ENCODE data around the gene UBR2.
"Not testable (repeated sequence)": the region's sequence is repeated elsewhere in the genome, so short reads cannot be mapped to it uniquely, and the experiment has no call there.

Gene UBR2

GRCh38 chr6:42696526-42697267 is 132.9 kb downstream of the UBR2 start:
- no peak for DNase-seq

GRCh38 chr6:42697268-42697655 is 133.4 kb downstream of the UBR2 start:
- no peak for DNase-seq

- DNase-seq, result no peak
Observed at GRCh38 chr6:42698217-42698616, 134.4 kb downstream of the UBR2 start.

- DNase-seq, result no peak
Observed at GRCh38 chr6:42702200-42702599, 138.4 kb downstream of the UBR2 start.

GRCh38 chr6:42702786-42703185 is 139.0 kb downstream of the UBR2 start:
- not testable (repeated sequence) for DNase-seq

- no peak for DNase-seq
Observed at GRCh38 chr6:42704251-42704936, 140.6 kb downstream of the UBR2 start.

GRCh38 chr6:42704937-42705374 is 141.1 kb downstream of the UBR2 start:
- DNase-seq, result no peak

GRCh38 chr6:42707595-42707994 is 143.8 kb downstream of the UBR2 start:
- DNase-seq, result no peak

GRCh38 chr6:42708096-42708495 is 144.3 kb downstream of the UBR2 start:
- DNase-seq, result no peak

- no peak for DNase-seq
Observed at GRCh38 chr6:42709871-42710270, 146.0 kb downstream of the UBR2 start.

- no peak for DNase-seq
Observed at GRCh38 chr6:42710316-42710715, 146.5 kb downstream of the UBR2 start.

GRCh38 chr6:42711930-42712329 is 148.1 kb downstream of the UBR2 start:
- no peak for DNase-seq

GRCh38 chr6:42714098-42714761 is 150.4 kb downstream of the UBR2 start:
- DNase-seq, result no peak

- no peak for DNase-seq
Observed at GRCh38 chr6:42715871-42716270, 152.0 kb downstream of the UBR2 start.

- DNase-seq, result no peak
Observed at GRCh38 chr6:42720739-42721138, 156.9 kb downstream of the UBR2 start.

- no peak for DNase-seq
Observed at GRCh38 chr6:42722497-42722896, 158.7 kb downstream of the UBR2 start, which contains the start of gene PRPH2. Gene PRPH2, minus strand, starts transcription at chr6:42722597. Its CDS starts 263 bp downstream, at chr6:42722334.

- DNase-seq, result no peak
Observed at GRCh38 chr6:42724825-42725224, 161.0 kb downstream of the UBR2 start.

- no peak for DNase-seq
Observed at GRCh38 chr6:42726026-42726425, 162.2 kb downstream of the UBR2 start.

- peak; percentile 71 for DNase-seq
Observed at GRCh38 chr6:42726485-42727086, 162.8 kb downstream of the UBR2 start.

GRCh38 chr6:42727087-42727611 is 163.3 kb downstream of the UBR2 start:
- DNase-seq, result peak; percentile 5

GRCh38 chr6:42727627-42728026 is 163.8 kb downstream of the UBR2 start:
- DNase-seq, result no peak

GRCh38 chr6:42729731-42730130 is 165.9 kb downstream of the UBR2 start:
- no peak for DNase-seq

GRCh38 chr6:42733867-42734481 is 170.1 kb downstream of the UBR2 start:
- not testable (repeated sequence) for DNase-seq

Measured in activated naive CD4-positive, alpha-beta T cell treated with Interleukin-2 at 50 U/mL for 16 hours (primary cell).